ENCODE data around the gene TMEM106B.

Gene TMEM106B

GRCh38 chr7:12258074-12258473 lies 47.0 kb downstream of the TMEM106B start:
- Histone ChIP-seq H2BK5ac (ENCODE audit: low read length) (no peak overlapping the region), H3K4me1 (ENCODE audit: control insufficient read depth, low read depth, low read length) (no peaks in the 10 kb centered on the region), H3K4ac (ENCODE audit: low read depth, low read length) (no peak overlapping the region), H2BK15ac (replicated peaks; ENCODE audit: low read depth) (no peak overlapping the region), H3K18ac (ENCODE audit: low read length) (no peak overlapping the region), H3K79me2 (ENCODE audit: control insufficient read depth, insufficient read depth, low read length) (no peaks in the 10 kb centered on the region), H4K8ac (ENCODE audit: low read depth, low read length) (no peak overlapping the region), H3K36me3 (ENCODE audit: control insufficient read depth, insufficient read depth, low read length) (no peaks in the 10 kb centered on the region), H2BK120ac (ENCODE audit: low read depth, low read length) (no peak overlapping the region), H3K4me3 (ENCODE audit: low read length) (no peak overlapping the region), H3K4me2 (ENCODE audit: low read length) (no peak overlapping the region), H3K9ac (ENCODE audit: low read length) (no peak overlapping the region), H3K56ac (ENCODE audit: low read length) (no peak overlapping the region), H3K27me3 (ENCODE audit: insufficient read depth, low read length, poor library complexity) (no peaks in the 10 kb centered on the region), H2AK5ac (ENCODE audit: low read length) (no peak overlapping the region), H3K23ac (ENCODE audit: low read length) (no peak overlapping the region), H4K5ac (ENCODE audit: low read length) (no peak overlapping the region), H3K79me1 (ENCODE audit: low read length) (no peaks in the 10 kb centered on the region), H3K27ac (ENCODE audit: low read depth, low read length) (no peak overlapping the region)
- no peak for DNase-seq
- WGBS (ENCODE audit: extremely low coverage, insufficient coverage, low lambda C conversion rate) = 100% methylated on average over 2 of the region's 4 CpGs

GRCh38 chr7:12267542-12267941 lies 56.4 kb downstream of the TMEM106B start:
- H2BK120ac ChIP-seq (ENCODE audit: low read depth, low read length) = no peak overlapping the region
- H3K4ac ChIP-seq (ENCODE audit: low read depth, low read length) = no peak overlapping the region
- no peak overlapping the region for H4K8ac ChIP-seq (ENCODE audit: low read depth, low read length)
- no peaks in the 10 kb centered on the region for H3K36me3 ChIP-seq (ENCODE audit: control insufficient read depth, insufficient read depth, low read length)
- no CpG with 5 or more reads among the region's 1 CpG for WGBS (ENCODE audit: extremely low coverage, insufficient coverage, low lambda C conversion rate)
- no peak overlapping the region for H3K56ac ChIP-seq (ENCODE audit: low read length)
- H3K4me2 ChIP-seq (ENCODE audit: low read length) = no peak overlapping the region
- H3K18ac ChIP-seq (ENCODE audit: low read length) = no peak overlapping the region
- no peaks in the 10 kb centered on the region for H3K27me3 ChIP-seq (ENCODE audit: insufficient read depth, low read length, poor library complexity)
- no peak overlapping the region for H2BK5ac ChIP-seq (ENCODE audit: low read length)
- no peak overlapping the region for H2BK15ac ChIP-seq (replicated peaks; ENCODE audit: low read depth)
- H3K79me1 ChIP-seq (ENCODE audit: low read length) = no peaks in the 10 kb centered on the region
- DNase-seq = no peak
- H3K79me2 ChIP-seq (ENCODE audit: control insufficient read depth, insufficient read depth, low read length) = no peaks in the 10 kb centered on the region
- no peak overlapping the region for H2AK5ac ChIP-seq (ENCODE audit: low read length)
- no peak overlapping the region for H3K23ac ChIP-seq (ENCODE audit: low read length)
- no peaks in the 10 kb centered on the region for H3K4me1 ChIP-seq (ENCODE audit: control insufficient read depth, low read depth, low read length)
- no peak overlapping the region for H3K4me3 ChIP-seq (ENCODE audit: low read length)
- H3K27ac ChIP-seq (ENCODE audit: low read depth, low read length) = no peak overlapping the region
- H3K9ac ChIP-seq (ENCODE audit: low read length) = no peak overlapping the region
- H4K5ac ChIP-seq (ENCODE audit: low read length) = no peak overlapping the region

GRCh38 chr7:12269100-12269895 lies 58.2 kb downstream of the TMEM106B start:
- Histone ChIP-seq H3K4ac (ENCODE audit: low read depth, low read length) (no peak overlapping the region), H3K79me2 (ENCODE audit: control insufficient read depth, insufficient read depth, low read length) (no peaks in the 10 kb centered on the region), H2BK15ac (replicated peaks; ENCODE audit: low read depth) (no peak overlapping the region), H4K8ac (ENCODE audit: low read depth, low read length) (no peak overlapping the region), H3K56ac (ENCODE audit: low read length) (no peak overlapping the region), H3K27ac (ENCODE audit: low read depth, low read length) (no peak overlapping the region), H3K4me2 (ENCODE audit: low read length) (no peak overlapping the region), H3K9ac (ENCODE audit: low read length) (no peak overlapping the region), H2AK5ac (ENCODE audit: low read length) (no peak overlapping the region), H3K27me3 (ENCODE audit: insufficient read depth, low read length, poor library complexity) (no peaks in the 10 kb centered on the region), H3K79me1 (ENCODE audit: low read length) (no peaks in the 10 kb centered on the region), H2BK5ac (ENCODE audit: low read length) (no peak overlapping the region), H3K23ac (ENCODE audit: low read length) (no peak overlapping the region), H3K18ac (ENCODE audit: low read length) (no peak overlapping the region), H3K36me3 (ENCODE audit: control insufficient read depth, insufficient read depth, low read length) (no peaks in the 10 kb centered on the region), H4K5ac (ENCODE audit: low read length) (no peak overlapping the region), H3K4me3 (ENCODE audit: low read length) (no peak overlapping the region), H2BK120ac (ENCODE audit: low read depth, low read length) (no peak overlapping the region), H3K4me1 (ENCODE audit: control insufficient read depth, low read depth, low read length) (no peaks in the 10 kb centered on the region)
- DNase-seq = no peak
- no CpG with 5 or more reads among the region's 9 CpGs for WGBS (ENCODE audit: extremely low coverage, insufficient coverage, low lambda C conversion rate)

- H3K79me2 ChIP-seq (ENCODE audit: control insufficient read depth, insufficient read depth, low read length) = no peaks in the 10 kb centered on the region
- no peak overlapping the region for H3K4ac ChIP-seq (ENCODE audit: low read depth, low read length)
- no peak overlapping the region for H3K4me2 ChIP-seq (ENCODE audit: low read length)
- no peak overlapping the region for H3K23ac ChIP-seq (ENCODE audit: low read length)
- H3K4me3 ChIP-seq (ENCODE audit: low read length) = no peak overlapping the region
- no peak overlapping the region for H4K8ac ChIP-seq (ENCODE audit: low read depth, low read length)
- H2BK120ac ChIP-seq (ENCODE audit: low read depth, low read length) = no peak overlapping the region
- no peak overlapping the region for H3K18ac ChIP-seq (ENCODE audit: low read length)
- no peak overlapping the region for H2BK5ac ChIP-seq (ENCODE audit: low read length)
- H3K27me3 ChIP-seq (ENCODE audit: insufficient read depth, low read length, poor library complexity) = no peaks in the 10 kb centered on the region
- DNase-seq = no peak
- no peak overlapping the region for H3K27ac ChIP-seq (ENCODE audit: low read depth, low read length)
- H3K4me1 ChIP-seq (ENCODE audit: control insufficient read depth, low read depth, low read length) = no peaks in the 10 kb centered on the region
- no peak overlapping the region for H4K5ac ChIP-seq (ENCODE audit: low read length)
- H3K79me1 ChIP-seq (ENCODE audit: low read length) = no peaks in the 10 kb centered on the region
- H3K9ac ChIP-seq (ENCODE audit: low read length) = no peak overlapping the region
- no peaks in the 10 kb centered on the region for H3K36me3 ChIP-seq (ENCODE audit: control insufficient read depth, insufficient read depth, low read length)
- H2BK15ac ChIP-seq (replicated peaks; ENCODE audit: low read depth) = no peak overlapping the region
- no CpG with 5 or more reads among the region's 1 CpG for WGBS (ENCODE audit: extremely low coverage, insufficient coverage, low lambda C conversion rate)
- H3K56ac ChIP-seq (ENCODE audit: low read length) = no peak overlapping the region
- no peak overlapping the region for H2AK5ac ChIP-seq (ENCODE audit: low read length)
These were observed 69.9 kb downstream of the TMEM106B start for GRCh38 chr7:12281038-12281437.

GRCh38 chr7:12287901-12288300 lies 76.8 kb downstream of the TMEM106B start:
- no peak for DNase-seq
- no peak overlapping the region for H4K8ac ChIP-seq (ENCODE audit: low read depth, low read length)
- no peaks in the 10 kb centered on the region for H3K4me1 ChIP-seq (ENCODE audit: control insufficient read depth, low read depth, low read length)
- WGBS (ENCODE audit: extremely low coverage, insufficient coverage, low lambda C conversion rate) = no CpG with 5 or more reads among the region's 1 CpG
- no peaks in the 10 kb centered on the region for H3K79me2 ChIP-seq (ENCODE audit: control insufficient read depth, insufficient read depth, low read length)
- no peaks in the 10 kb centered on the region for H3K79me1 ChIP-seq (ENCODE audit: low read length)
- H2AK5ac ChIP-seq (ENCODE audit: low read length) = no peak overlapping the region
- H3K4ac ChIP-seq (ENCODE audit: low read depth, low read length) = no peak overlapping the region
- no peaks in the 10 kb centered on the region for H3K27me3 ChIP-seq (ENCODE audit: insufficient read depth, low read length, poor library complexity)
- H2BK15ac ChIP-seq (replicated peaks; ENCODE audit: low read depth) = no peak overlapping the region
- H3K36me3 ChIP-seq (ENCODE audit: control insufficient read depth, insufficient read depth, low read length) = no peaks in the 10 kb centered on the region
- no peak overlapping the region for H2BK5ac ChIP-seq (ENCODE audit: low read length)
- no peak overlapping the region for H3K27ac ChIP-seq (ENCODE audit: low read depth, low read length)
- no peak overlapping the region for H3K4me2 ChIP-seq (ENCODE audit: low read length)
- H3K56ac ChIP-seq (ENCODE audit: low read length) = no peak overlapping the region
- H4K5ac ChIP-seq (ENCODE audit: low read length) = no peak overlapping the region
- H2BK120ac ChIP-seq (ENCODE audit: low read depth, low read length) = no peak overlapping the region
- H3K23ac ChIP-seq (ENCODE audit: low read length) = no peak overlapping the region
- H3K4me3 ChIP-seq (ENCODE audit: low read length) = no peak overlapping the region
- no peak overlapping the region for H3K18ac ChIP-seq (ENCODE audit: low read length)
- no peak overlapping the region for H3K9ac ChIP-seq (ENCODE audit: low read length)

- no peak overlapping the region for H3K18ac ChIP-seq (ENCODE audit: low read length)
- DNase-seq = no peak
- H3K4me3 ChIP-seq (ENCODE audit: low read length) = no peak overlapping the region
- no peaks in the 10 kb centered on the region for H3K79me2 ChIP-seq (ENCODE audit: control insufficient read depth, insufficient read depth, low read length)
- H2BK5ac ChIP-seq (ENCODE audit: low read length) = no peak overlapping the region
- H3K27ac ChIP-seq (ENCODE audit: low read depth, low read length) = no peak overlapping the region
- H3K4me2 ChIP-seq (ENCODE audit: low read length) = no peak overlapping the region
- H3K27me3 ChIP-seq (ENCODE audit: insufficient read depth, low read length, poor library complexity) = no peaks in the 10 kb centered on the region
- no peak overlapping the region for H2BK120ac ChIP-seq (ENCODE audit: low read depth, low read length)
- no peak overlapping the region for H3K23ac ChIP-seq (ENCODE audit: low read length)
- no peak overlapping the region for H2BK15ac ChIP-seq (replicated peaks; ENCODE audit: low read depth)
- no CpG with 5 or more reads among the region's 6 CpGs for WGBS (ENCODE audit: extremely low coverage, insufficient coverage, low lambda C conversion rate)
- H2AK5ac ChIP-seq (ENCODE audit: low read length) = no peak overlapping the region
- H4K8ac ChIP-seq (ENCODE audit: low read depth, low read length) = no peak overlapping the region
- no peaks in the 10 kb centered on the region for H3K4me1 ChIP-seq (ENCODE audit: control insufficient read depth, low read depth, low read length)
- no peaks in the 10 kb centered on the region for H3K79me1 ChIP-seq (ENCODE audit: low read length)
- no peak overlapping the region for H3K4ac ChIP-seq (ENCODE audit: low read depth, low read length)
- H3K9ac ChIP-seq (ENCODE audit: low read length) = no peak overlapping the region
- H4K5ac ChIP-seq (ENCODE audit: low read length) = no peak overlapping the region
- no peak overlapping the region for H3K56ac ChIP-seq (ENCODE audit: low read length)
- H3K36me3 ChIP-seq (ENCODE audit: control insufficient read depth, insufficient read depth, low read length) = no peaks in the 10 kb centered on the region
These were observed 78.9 kb downstream of the TMEM106B start for GRCh38 chr7:12289996-12290395.

Measured in mesendoderm (in vitro differentiated cells).